Mesenchymal stem cell (in vitro differentiated cells and primary cell): ENCODE measurements around the gene NID1.
A peak's percentile ranks its signal among the peaks of the same experiment; 100 is the strongest.

Source experiments
- DNase-seq: peaks from one replicate; pipeline ENCODE4 v3.0.0-alpha.2; 2013
- H2AFZ ChIP-seq: one replicate; pipeline ENCODE4 v1.6.1; 2013; ENCODE audit warnings: low read depth, mild to moderate bottlenecking, control low read depth, inconsistent platforms, low read length, moderate library complexity
- H2AK5ac ChIP-seq: 2 replicates; pipeline ENCODE4 v1.6.1; 2013; ENCODE audit warnings: low read length, moderate library complexity, mild to moderate bottlenecking, inconsistent platforms; ENCODE audit not compliant: severe bottlenecking
- H2BK120ac ChIP-seq: one replicate; pipeline ENCODE4 v1.6.1; 2013; ENCODE audit warnings: low read depth, mild to moderate bottlenecking, inconsistent platforms, low read length, moderate library complexity
- H2BK12ac ChIP-seq, 2 experiments: one replicate each; pipeline ENCODE4 v1.6.1; 2013; ENCODE audit warnings: inconsistent platforms in 2 of 2, low read length in 2 of 2, mild to moderate bottlenecking in 2 of 2, moderate library complexity in 2 of 2, control low read depth in 1 of 2
- H2BK15ac ChIP-seq: one replicate; pipeline ENCODE4 v1.6.1; 2013; ENCODE audit warnings: mild to moderate bottlenecking, low read depth, inconsistent platforms; ENCODE audit not compliant: poor library complexity, severe bottlenecking
- H2BK5ac ChIP-seq: 2 replicates; pipeline ENCODE4 v1.6.1; 2013; ENCODE audit warnings: low read depth, mild to moderate bottlenecking, low read length, control low read depth, inconsistent platforms; ENCODE audit not compliant: poor library complexity, severe bottlenecking
- H3K14ac ChIP-seq, 2 experiments: one replicate each; pipeline ENCODE4 v1.6.1; 2013; ENCODE audit warnings: inconsistent platforms in 2 of 2, low read length in 2 of 2, control low read depth in 1 of 2, mild to moderate bottlenecking in 1 of 2, moderate library complexity in 1 of 2
- H3K18ac ChIP-seq, 2 experiments: one replicate each; pipeline ENCODE4 v1.6.1; 2013; ENCODE audit warnings: inconsistent platforms in 2 of 2, low read length in 2 of 2, control low read depth in 1 of 2, low read depth in 1 of 2, mild to moderate bottlenecking in 1 of 2
- H3K23ac ChIP-seq, 2 experiments: one replicate each; pipeline ENCODE4 v1.6.1; 2013; ENCODE audit warnings: inconsistent platforms in 2 of 2, low read length in 2 of 2, mild to moderate bottlenecking in 2 of 2, moderate library complexity in 2 of 2, control low read depth in 1 of 2
- H3K27ac ChIP-seq: 2 replicates; pipeline ENCODE4 v1.5.1; 2013; ENCODE audit warnings: mild to moderate bottlenecking, moderate library complexity, low read length, control low read depth, inconsistent platforms; ENCODE audit not compliant: poor library complexity, severe bottlenecking
- H3K27me3 ChIP-seq, 2 experiments: 2 replicates each; pipeline versions ENCODE4 v1.6.1 to v1.7.0; 2013; ENCODE audit warnings: low read length in 2 of 2, mild to moderate bottlenecking in 2 of 2, moderate library complexity in 2 of 2, control low read depth in 1 of 2, inconsistent platforms in 1 of 2; ENCODE audit not compliant: control insufficient read depth in 1 of 2, insufficient read depth in 1 of 2
- H3K36me3 ChIP-seq, 2 experiments: 2 replicates each; pipeline versions ENCODE4 v1.6.1 to v1.7.0; 2013; ENCODE audit warnings: low read length in 2 of 2, control low read depth in 1 of 2, inconsistent platforms in 1 of 2, low read depth in 1 of 2, mild to moderate bottlenecking in 1 of 2; ENCODE audit not compliant: insufficient read depth in 2 of 2, control insufficient read depth in 1 of 2
- H3K4ac ChIP-seq, 2 experiments: one replicate each; pipeline ENCODE4 v1.6.1; 2013; ENCODE audit warnings: inconsistent platforms in 2 of 2, low read length in 2 of 2, mild to moderate bottlenecking in 2 of 2, moderate library complexity in 2 of 2, control low read depth in 1 of 2, low read depth in 1 of 2
- H3K4me1 ChIP-seq: 2 replicates; pipeline ENCODE4 v1.6.1; 2013; ENCODE audit warnings: low read depth, low read length, control low read depth; ENCODE audit not compliant: control insufficient read depth, insufficient read depth
- H3K4me2 ChIP-seq: 2 replicates; pipeline ENCODE4 v1.6.1; 2013; ENCODE audit warnings: low read length, mild to moderate bottlenecking, inconsistent platforms; ENCODE audit not compliant: poor library complexity, severe bottlenecking
- H3K4me3 ChIP-seq, 2 experiments: 2 replicates each; pipeline versions ENCODE4 v1.5.1 to v1.7.0; 2013; ENCODE audit warnings: low read length in 2 of 2, mild to moderate bottlenecking in 2 of 2, control low read depth in 1 of 2, low read depth in 1 of 2; ENCODE audit not compliant: insufficient read depth in 1 of 2
- H3K79me1 ChIP-seq: replicated peaks from 2 replicates; pipeline ENCODE4 v1.6.1; 2013; ENCODE audit warnings: mild to moderate bottlenecking, control low read depth, low read length, inconsistent platforms; ENCODE audit not compliant: poor library complexity, severe bottlenecking
- H3K9ac ChIP-seq: 2 replicates; pipeline ENCODE4 v1.7.0; 2013; ENCODE audit warnings: mild to moderate bottlenecking, low read length, moderate library complexity
- H3K9me3 ChIP-seq: 2 replicates; pipeline ENCODE4 v1.7.0; 2013; ENCODE audit warnings: mild to moderate bottlenecking, low read length; ENCODE audit not compliant: control insufficient read depth
- H4K8ac ChIP-seq: one replicate; pipeline ENCODE4 v1.6.1; 2013; ENCODE audit warnings: inconsistent platforms, mild to moderate bottlenecking, low read length, moderate library complexity
- H4K91ac ChIP-seq: one replicate; pipeline ENCODE4 v1.6.1; 2013; ENCODE audit warnings: mild to moderate bottlenecking, low read length, inconsistent platforms
- WGBS: methylation state at CpG from one replicate; pipeline ENCODE4 v1.1.7; 2013; ENCODE audit warnings: mixed read lengths; 5-methylcytosine and 5-hydroxymethylcytosine counted together

Gene NID1

GRCh38 chr1:236013330-236013729 lies 51.6 kb downstream of the NID1 start:
- 96% methylated on average over 4 of the region's 4 CpGs for WGBS
- Histone ChIP-seq H2BK15ac (no peak overlapping the region), H3K36me3 (peaks cover 3 to 49% of the 10 kb centered on the region in 2 experiments), H4K8ac (no peak overlapping the region), H3K9me3 (no peaks in the 10 kb centered on the region), H3K18ac (no peak overlapping the region), H2BK12ac (peak overlapping the region in 1 of 2 experiments; percentile 29), H2AFZ (no peak overlapping the region), H2BK120ac (no peak overlapping the region), H3K27ac (no peak overlapping the region), H4K91ac (no peak overlapping the region), H3K14ac (no peak overlapping the region), H2BK5ac (no peak overlapping the region), H3K27me3 (no peaks in the 10 kb centered on the region), H3K79me1 (no peaks in the 10 kb centered on the region), H3K9ac (no peak overlapping the region), H3K4ac (no peak overlapping the region), H3K4me1 (peaks cover 1% of the 10 kb centered on the region), H3K4me3 (no peak overlapping the region), H3K4me2 (no peak overlapping the region), H2AK5ac (no peak overlapping the region), H3K23ac (no peak overlapping the region)
- DNase-seq: no peak

GRCh38 chr1:236011641-236012040 lies 53.2 kb downstream of the NID1 start:
- H3K27ac ChIP-seq: no peak overlapping the region
- peak overlapping the region in 1 of 2 experiments; percentile 61 for H2BK12ac ChIP-seq
- no peak overlapping the region for H3K18ac ChIP-seq
- no peaks in the 10 kb centered on the region for H3K27me3 ChIP-seq
- no peak overlapping the region for H2BK5ac ChIP-seq
- H4K8ac ChIP-seq: peak overlapping the region; percentile 6
- no peak overlapping the region for H3K9ac ChIP-seq
- no peak overlapping the region for H3K23ac ChIP-seq
- peak overlapping the region; percentile 9 for H4K91ac ChIP-seq
- no peak overlapping the region for H3K14ac ChIP-seq
- H3K4me1 ChIP-seq: no peaks in the 10 kb centered on the region
- H2BK15ac ChIP-seq: no peak overlapping the region
- peaks cover 3 to 56% of the 10 kb centered on the region in 2 experiments for H3K36me3 ChIP-seq
- no peak overlapping the region for H3K4me2 ChIP-seq
- no peaks in the 10 kb centered on the region for H3K9me3 ChIP-seq
- H2AFZ ChIP-seq: no peak overlapping the region
- no peak overlapping the region for H2AK5ac ChIP-seq
- H2BK120ac ChIP-seq: no peak overlapping the region
- H3K79me1 ChIP-seq: no peaks in the 10 kb centered on the region
- H3K4me3 ChIP-seq: no peak overlapping the region
- H3K4ac ChIP-seq: no peak overlapping the region
- WGBS: 99% methylated on average over 11 of the region's 11 CpGs
- DNase-seq: no peak

- WGBS: 88% methylated on average over 6 of the region's 7 CpGs
Measured at GRCh38 chr1:236010443-236010842, 54.4 kb downstream of the NID1 start.

GRCh38 chr1:236009857-236010256 lies 55.0 kb downstream of the NID1 start:
- Histone ChIP-seq H2BK120ac (no peak overlapping the region), H2BK15ac (no peak overlapping the region), H3K14ac (no peak overlapping the region), H2AK5ac (no peak overlapping the region), H3K27me3 (no peaks in the 10 kb centered on the region), H3K27ac (no peak overlapping the region), H3K23ac (no peak overlapping the region), H3K4me1 (no peaks in the 10 kb centered on the region), H3K4me2 (no peak overlapping the region), H3K9me3 (no peaks in the 10 kb centered on the region), H4K8ac (no peak overlapping the region), H2BK12ac (no peak overlapping the region), H2BK5ac (no peak overlapping the region), H3K9ac (peak overlapping the region; percentile 65), H3K36me3 (peaks cover 3 to 52% of the 10 kb centered on the region in 2 experiments), H4K91ac (no peak overlapping the region), H3K18ac (no peak overlapping the region), H2AFZ (no peak overlapping the region), H3K4me3 (peak overlapping the region in 1 of 2 experiments; percentile 48), H3K4ac (no peak overlapping the region), H3K79me1 (no peaks in the 10 kb centered on the region)
- DNase-seq: peak; percentile 80
- no CpG with 5 or more reads among the region's 2 CpGs for WGBS

More at GRCh38 chr1:236010443-236010842, 54.4 kb downstream of the NID1 start:
- no peaks in the 10 kb centered on the region for H3K9me3 ChIP-seq
- no peak overlapping the region for H3K4me3 ChIP-seq
- H2AFZ ChIP-seq: no peak overlapping the region
- H4K8ac ChIP-seq: no peak overlapping the region
- no peak overlapping the region for H2AK5ac ChIP-seq
- no peaks in the 10 kb centered on the region for H3K4me1 ChIP-seq
- H3K23ac ChIP-seq: no peak overlapping the region
- no peak overlapping the region for H3K4me2 ChIP-seq
- no peak overlapping the region for H2BK15ac ChIP-seq
- H3K79me1 ChIP-seq: no peaks in the 10 kb centered on the region
- no peak overlapping the region for H3K27ac ChIP-seq
- no peaks in the 10 kb centered on the region for H3K27me3 ChIP-seq
- peak overlapping the region; percentile 42 for H3K9ac ChIP-seq
- H2BK5ac ChIP-seq: no peak overlapping the region
- no peak overlapping the region for H3K18ac ChIP-seq
- H3K14ac ChIP-seq: no peak overlapping the region
- no peak overlapping the region for H4K91ac ChIP-seq
- H2BK12ac ChIP-seq: no peak overlapping the region
- H3K4ac ChIP-seq: no peak overlapping the region
- peak overlapping the region; percentile 64 for H2BK120ac ChIP-seq
- H3K36me3 ChIP-seq: peaks cover 3 to 56% of the 10 kb centered on the region in 2 experiments
- DNase-seq: peak; percentile 46
